Ovary (tissue), 9 donors: ENCODE data around the gene AQP11. TPM values are rescaled to one million over a fixed set of nuclear protein-coding genes. Genes with fewer than 3 reads are reported as not detected.
"Not testable (repeated sequence)": the region's sequence is repeated elsewhere in the genome, so short reads cannot be mapped to it uniquely, and the experiment has no call there.

Experiments used
- DNase-seq, 5 donors: peaks; one replicate each; pipeline ENCODE4 v3.0.0-alpha.2; 2019 to 2020
- H3K27ac ChIP-seq, 2 donors: fragments of 200-600 bp; one replicate each; pipeline versions ENCODE4 v1.5.1 to v1.8.0; 2019 to 2022
- H3K27me3 ChIP-seq: fragments of 200-600 bp; one replicate; pipeline ENCODE4 v1.8.0; 2022
- H3K36me3 ChIP-seq: fragments of 200-600 bp; sonication (generic); one replicate; pipeline ENCODE4 v1.5.1; 2019
- H3K4me1 ChIP-seq: one replicate; pipeline ENCODE4 v1.8.1; 2013; ENCODE audit warnings: mild to moderate bottlenecking, moderate library complexity; ENCODE audit not compliant: insufficient read depth
- H3K4me3 ChIP-seq: fragments of 200-600 bp; sonication (generic); one replicate; pipeline ENCODE4 v1.5.1; 2017
- H3K9me3 ChIP-seq, 2 donors: fragments of 200-600 bp in 1 of 2; sonication (generic) in 1 of 2; one replicate each; pipeline versions ENCODE4 v1.5.1 to v1.8.1; 2013 to 2019; ENCODE audit warnings: mild to moderate bottlenecking in 1 of 2, moderate library complexity in 1 of 2
- EP300 ChIP-seq: sonication (generic); formaldehyde crosslinking; IDR thresholded peaks from one replicate; pipeline ENCODE4 v1.6.1; 2017; ENCODE audit warnings: antibody characterized with exemption
- POLR2A ChIP-seq: fragments of 450-650 bp; IDR thresholded peaks from one replicate; pipeline ENCODE4 v1.6.1; 2017; ENCODE audit warnings: antibody characterized with exemption, mild to moderate bottlenecking, moderate library complexity
- WGBS, 3 donors: extraction: QIAGEN DNeasy Blood & Tissue Kit in 1 of 3; methylation state at CpG; one replicate each; pipeline versions ENCODE4 v1.1.5 to v1.1.7; 2013 to 2017; 5-methylcytosine and 5-hydroxymethylcytosine counted together
- intact Hi-C, 4 donors: fragments of 100-400 bp; cut with DNase I; formaldehyde crosslinking; loops; one replicate each; pipeline versions ENCODE4 v1.11.0 to v1.15.1; 2022 to 2023
- polyA plus RNA-seq, 2 donors: library from polyadenylated mRNA; stranded (reverse); fragments of 200-250 nt in 1 of 2; fragments of 350-450 nt in 1 of 2; fragmentation: Illumina TruSeq in 1 of 2; extraction: RNeasy Lipid Tissue Mini Kit (QIAGEN cat#74804) in 1 of 2; gene quantifications; one replicate each; pipeline ENCODE4 v1.2.3, GENCODE V29; 2013 to 2014
- total RNA-seq, 7 donors: library from RNA; depleted of rRNA in 2 of 7; stranded (reverse); fragments of >200 nt in 2 of 7; fragmentation: NEBNext Ultra II Directional in 3 of 7; extraction: Animal tissue kit (Norgen Biotek cat#: 25700) in 3 of 7; gene quantifications; one replicate each; pipeline versions ENCODE4 v1.1.0 to v1.2.4, GENCODE V29; 2016 to 2023
- TF ChIP-seq, protein P1 (sequence below), 3 donors: fragments of 450-650 bp in 2 of 3; fragments of 200-600 bp in 1 of 3; IDR thresholded peaks; one replicate each; pipeline versions ENCODE4 v1.5.1 to v1.8.0; 2016 to 2022; ENCODE audit warnings: antibody characterized with exemption in 3 of 3, mild to moderate bottlenecking in 1 of 3
- donor health status: DM: no; HTN: no; CAD: no; lungs with moderate emphysema.
- donor health status: DM: no; HTN: no; CAD: no.
- donor health status: Bipolar disorder and iron deficiency.
- donor health status: DM: yes; HTN: yes; CAD: no.
- donor health status: DM: no; HTN: no; CAD: no.
- donor health status: DM: yes; HTN: yes; CAD: no.

Gene AQP11
- total and polyA plus RNA-seq, 9 donors, result 4.9 to 19.1 (median 10.3) TPM

DNA sequence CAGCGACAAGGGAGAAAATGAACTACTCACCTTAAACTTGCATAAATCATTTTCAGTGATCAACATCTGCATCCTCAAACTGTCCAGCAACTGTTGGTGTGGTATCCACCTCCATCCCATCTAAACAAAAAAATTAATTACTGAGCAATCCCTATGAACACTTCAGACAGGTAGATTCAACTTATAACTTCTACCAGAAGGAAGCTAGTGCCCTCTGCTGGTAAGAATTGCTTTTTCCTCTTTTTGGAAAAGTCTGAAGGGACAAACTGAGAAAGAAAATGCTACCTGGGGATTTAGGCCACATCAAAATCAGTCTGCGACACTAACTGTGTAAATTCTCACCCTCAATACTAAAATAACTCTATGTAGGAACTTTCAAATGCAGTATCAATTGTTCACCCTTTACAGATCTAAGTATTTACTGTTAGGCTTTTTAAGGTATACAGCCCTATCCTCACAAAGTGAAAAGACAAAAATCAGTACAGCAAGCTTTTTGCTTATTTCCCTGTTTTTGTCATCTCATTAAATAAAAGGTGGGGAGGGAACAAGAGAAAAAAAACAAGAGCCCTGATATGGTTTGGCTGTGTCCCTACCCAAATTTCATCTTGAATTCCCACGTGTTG is 29.9 kb downstream of the AQP11 start:
- Histone ChIP-seq H3K4me1 (peaks cover 2% of the 10 kb centered on the region), H3K4me3 (no peak overlapping the region), H3K27me3 (no peaks in the 10 kb centered on the region), H3K36me3 (no peaks in the 10 kb centered on the region), H3K9me3 (no peaks in the 10 kb centered on the region), H3K27ac (no peak overlapping the region)
- WGBS, 3 donors, result 74 to 80% (median 77%) methylated on average over 3 of the region's 3 CpGs
- no peak for DNase-seq
- intact Hi-C loops, result loop anchor here in 2 of 4 donors (5.0 to 10.0 kb wide), 5 partner anchors 65 to 487 kb away; partner anchors contain the start of gene PAK1 (in 1 of the 2)
- TF ChIP-seq POLR2A, result no peak
- TF ChIP-seq, protein P1, sequence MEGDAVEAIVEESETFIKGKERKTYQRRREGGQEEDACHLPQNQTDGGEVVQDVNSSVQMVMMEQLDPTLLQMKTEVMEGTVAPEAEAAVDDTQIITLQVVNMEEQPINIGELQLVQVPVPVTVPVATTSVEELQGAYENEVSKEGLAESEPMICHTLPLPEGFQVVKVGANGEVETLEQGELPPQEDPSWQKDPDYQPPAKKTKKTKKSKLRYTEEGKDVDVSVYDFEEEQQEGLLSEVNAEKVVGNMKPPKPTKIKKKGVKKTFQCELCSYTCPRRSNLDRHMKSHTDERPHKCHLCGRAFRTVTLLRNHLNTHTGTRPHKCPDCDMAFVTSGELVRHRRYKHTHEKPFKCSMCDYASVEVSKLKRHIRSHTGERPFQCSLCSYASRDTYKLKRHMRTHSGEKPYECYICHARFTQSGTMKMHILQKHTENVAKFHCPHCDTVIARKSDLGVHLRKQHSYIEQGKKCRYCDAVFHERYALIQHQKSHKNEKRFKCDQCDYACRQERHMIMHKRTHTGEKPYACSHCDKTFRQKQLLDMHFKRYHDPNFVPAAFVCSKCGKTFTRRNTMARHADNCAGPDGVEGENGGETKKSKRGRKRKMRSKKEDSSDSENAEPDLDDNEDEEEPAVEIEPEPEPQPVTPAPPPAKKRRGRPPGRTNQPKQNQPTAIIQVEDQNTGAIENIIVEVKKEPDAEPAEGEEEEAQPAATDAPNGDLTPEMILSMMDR (IDR thresholded peaks at IDR 0.05), result peak; percentile 33 to 74 (median 68)

DNA sequence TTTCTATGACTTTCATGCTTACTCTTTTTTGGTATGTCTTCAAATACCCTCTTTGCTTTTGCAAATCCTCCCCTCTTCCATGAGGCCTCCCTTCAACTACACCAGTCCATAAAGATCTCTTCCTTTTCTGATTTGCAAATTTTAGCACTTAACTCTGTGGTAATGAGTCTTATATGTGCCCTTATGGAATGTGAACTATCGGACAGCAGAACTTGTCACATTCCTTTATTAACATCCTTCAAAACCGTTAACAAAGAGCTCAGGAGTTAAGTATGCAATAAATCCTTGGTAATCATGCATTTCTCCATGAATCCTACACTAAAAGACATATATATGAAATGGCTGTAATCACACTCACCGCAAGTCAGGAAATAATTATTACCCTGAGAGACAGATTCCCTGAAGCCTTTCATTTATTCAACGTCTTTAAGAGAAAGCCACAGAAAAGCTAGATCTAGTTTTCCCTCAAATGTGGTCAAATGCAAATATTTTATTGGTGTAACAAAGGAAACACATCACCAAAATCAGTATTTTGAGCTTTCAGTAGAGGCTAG is 40.5 kb downstream of the AQP11 start:
- peaks cover 2% of the 10 kb centered on the region for H3K4me1 ChIP-seq
- intact Hi-C loops, result loop anchor here in 1 of 4 donors (10.0 kb wide), 1 partner anchor 335 kb away; no protein-coding TSS in a partner anchor
- H3K27me3 ChIP-seq, result no peaks in the 10 kb centered on the region
- WGBS, 3 donors, result 72 to 80% (median 78%) methylated on average over 4 of the region's 4 CpGs
- H3K9me3 ChIP-seq, result no peaks in the 10 kb centered on the region
- H3K4me3 ChIP-seq, result no peak overlapping the region
- no peak for DNase-seq
- H3K36me3 ChIP-seq, result no peaks in the 10 kb centered on the region
- H3K27ac ChIP-seq, result no peak overlapping the region
- TF ChIP-seq EP300, result no peak
- no peak for TF ChIP-seq POLR2A
- TF ChIP-seq, protein P1 (IDR thresholded peaks at IDR 0.05), result no peak

DNA sequence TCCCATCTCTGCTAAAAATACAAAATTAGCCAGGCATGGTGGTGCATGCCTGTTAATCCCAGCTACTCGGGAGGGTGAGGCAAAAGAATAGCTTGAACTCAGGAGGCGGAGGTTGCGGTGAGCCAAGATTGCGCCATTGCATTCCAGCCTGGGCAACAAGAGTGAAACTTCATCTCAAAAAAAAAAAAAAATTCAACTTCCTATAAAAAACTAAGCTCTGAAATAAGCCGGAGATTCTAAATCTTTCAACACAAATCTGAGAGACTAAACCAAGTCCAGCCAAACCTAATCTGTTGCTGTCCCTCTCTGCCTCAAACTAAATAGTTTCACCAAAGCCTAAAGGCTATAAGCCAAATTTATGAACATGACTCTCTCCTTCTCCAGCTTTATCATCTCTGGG is 44.2 kb downstream of the AQP11 start:
- peaks cover 14% of the 10 kb centered on the region for H3K4me1 ChIP-seq
- intact Hi-C loops, result loop anchor here in 1 of 4 donors (10.0 kb wide), 1 partner anchor 331 kb away; no protein-coding TSS in a partner anchor
- 83 to 88% (median 85%) methylated on average over 5 of the region's 5 CpGs for WGBS, 3 donors
- not testable (repeated sequence) for H3K9me3 ChIP-seq, H3K27me3 ChIP-seq, H3K36me3 ChIP-seq, DNase-seq, H3K4me3 ChIP-seq, H3K27ac ChIP-seq

DNA sequence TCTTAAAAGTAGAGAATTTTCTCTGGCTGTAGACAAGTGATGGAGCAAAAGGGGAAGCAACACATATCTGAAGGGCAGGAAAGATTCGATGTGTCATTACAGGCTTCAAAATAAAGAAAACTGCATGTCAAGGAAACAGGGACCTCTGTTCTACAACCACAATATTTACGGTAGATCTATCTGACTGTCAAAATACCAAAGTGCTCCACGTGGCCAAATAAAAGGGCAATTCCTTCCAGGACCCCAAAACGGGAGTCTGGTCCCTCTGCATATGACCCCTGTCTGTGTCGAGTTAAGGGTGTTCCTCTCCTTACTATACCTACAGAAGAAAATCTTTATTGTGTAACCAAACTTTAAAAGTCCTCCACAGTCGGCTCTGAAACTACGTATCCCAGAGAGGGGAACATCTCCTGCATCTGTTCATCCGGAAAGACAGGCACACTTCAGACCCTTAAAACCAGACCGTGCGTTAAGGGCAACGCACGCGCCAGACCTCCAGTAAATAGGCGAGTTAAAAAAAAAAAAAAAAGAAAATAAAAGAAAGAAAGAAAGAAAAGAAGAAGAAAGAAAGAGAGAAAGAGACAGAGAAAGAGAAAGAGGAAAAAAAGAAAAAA is 47.1 kb downstream of the AQP11 start:
- H3K27me3 ChIP-seq, result no peaks in the 10 kb centered on the region
- H3K4me3 ChIP-seq, result peak overlapping the region; percentile 76
- WGBS, 3 donors, result 1 to 2% (median 1%) methylated on average over 14 of the region's 14 CpGs
- intact Hi-C loops, result loop anchor here in 1 of 4 donors (10.0 kb wide), 1 partner anchor 328 kb away; no protein-coding TSS in a partner anchor
- TF ChIP-seq POLR2A (no peak), EP300 (no peak)
- TF ChIP-seq, protein P1 (IDR thresholded peaks at IDR 0.05), result no peak
- H3K27ac ChIP-seq, result no peak overlapping the region
- H3K36me3 ChIP-seq, result no peaks in the 10 kb centered on the region
- no peak for DNase-seq
- H3K9me3 ChIP-seq, result no peaks in the 10 kb centered on the region
- H3K4me1 ChIP-seq, result peaks cover 14% of the 10 kb centered on the region
